AG04450 (cell line): ENCODE measurements around the gene CFAP54. TPM values are rescaled to one million over a fixed set of nuclear protein-coding genes. Genes with fewer than 3 reads are reported as not detected.
A peak's percentile ranks its signal among the peaks of the same experiment; 100 is the strongest.

Source experiments
- CTCF ChIA-PET: fragments of 300-600, 350-600 bp; formaldehyde crosslinking; extraction: SDS; loops from one replicate; lab custom pipeline; 2022; ENCODE audit warnings: antibody characterized with exemption, inconsistent platforms; lab: Charles Lee
- POLR2A ChIA-PET: fragments of 350-600 bp; formaldehyde crosslinking; extraction: SDS; loops from one replicate; lab custom pipeline; 2021; ENCODE audit warnings: antibody characterized with exemption, inconsistent platforms; lab: Yijun Ruan, JAX
- DNase-seq: peaks from one replicate; pipeline ENCODE4 v3.0.0-alpha.2; 2011; ENCODE audit warnings: low read depth, low spot score
- H3K27ac ChIP-seq: one replicate; pipeline ENCODE4 v1.5.1; 2012; ENCODE audit warnings: low read depth, low read length, control low read depth
- H3K27me3 ChIP-seq: one replicate; pipeline ENCODE4 v1.6.0; 2012; ENCODE audit warnings: low read length; ENCODE audit not compliant: control insufficient read depth, insufficient read depth
- H3K4me3 ChIP-seq: 2 replicates; pipeline ENCODE4 v1.5.1; 2011; ENCODE audit warnings: mild to moderate bottlenecking, low read depth, low read length, control low read depth
- H3K9me3 ChIP-seq: 2 replicates; pipeline ENCODE4 v1.5.1; 2012; ENCODE audit warnings: low read length; ENCODE audit not compliant: control insufficient read depth, insufficient read depth
- polyA plus RNA-seq: library from polyadenylated mRNA; depleted of rRNA; stranded (reverse); fragments of >200 nt; gene quantifications from 2 replicates; pipeline ENCODE4 v1.2.3, GENCODE V29; 2011
- TF ChIP-seq, protein P1 (sequence below): IDR thresholded peaks from 2 replicates; pipeline ENCODE4 v1.5.1; 2011; ENCODE audit warnings: low read depth, low read length, control low read depth, inconsistent platforms

CFAP54 gene
- polyA plus RNA-seq, 1 experiment, result 0.82 TPM

DNA sequence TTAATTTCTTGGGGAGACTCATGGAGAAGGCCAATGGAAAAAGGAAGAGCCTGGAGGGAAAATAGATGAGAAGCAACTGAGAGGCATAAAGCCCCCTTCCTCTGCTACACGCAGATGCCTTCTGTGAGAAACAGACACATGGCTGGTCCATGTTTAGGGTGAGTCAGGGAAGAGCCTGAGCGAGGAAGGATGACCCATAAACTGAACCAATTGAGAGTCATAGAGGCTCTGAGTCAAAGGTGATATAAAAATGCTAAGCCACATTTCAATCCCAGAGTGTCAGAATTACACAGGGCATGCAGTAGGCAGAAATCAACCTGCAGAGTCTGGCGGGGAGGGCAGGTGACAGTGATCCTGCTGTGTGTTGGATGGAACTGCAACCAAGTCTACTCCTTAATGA, 387.6 kb downstream of the CFAP54 start:
- peaks cover 2% of the 10 kb centered on the region; the same call in 1 of the 2 replicates for H3K9me3 ChIP-seq
- CTCF ChIA-PET, result no interaction called here
- no peaks in the 10 kb centered on the region for H3K27me3 ChIP-seq
- TF ChIP-seq, protein P1, sequence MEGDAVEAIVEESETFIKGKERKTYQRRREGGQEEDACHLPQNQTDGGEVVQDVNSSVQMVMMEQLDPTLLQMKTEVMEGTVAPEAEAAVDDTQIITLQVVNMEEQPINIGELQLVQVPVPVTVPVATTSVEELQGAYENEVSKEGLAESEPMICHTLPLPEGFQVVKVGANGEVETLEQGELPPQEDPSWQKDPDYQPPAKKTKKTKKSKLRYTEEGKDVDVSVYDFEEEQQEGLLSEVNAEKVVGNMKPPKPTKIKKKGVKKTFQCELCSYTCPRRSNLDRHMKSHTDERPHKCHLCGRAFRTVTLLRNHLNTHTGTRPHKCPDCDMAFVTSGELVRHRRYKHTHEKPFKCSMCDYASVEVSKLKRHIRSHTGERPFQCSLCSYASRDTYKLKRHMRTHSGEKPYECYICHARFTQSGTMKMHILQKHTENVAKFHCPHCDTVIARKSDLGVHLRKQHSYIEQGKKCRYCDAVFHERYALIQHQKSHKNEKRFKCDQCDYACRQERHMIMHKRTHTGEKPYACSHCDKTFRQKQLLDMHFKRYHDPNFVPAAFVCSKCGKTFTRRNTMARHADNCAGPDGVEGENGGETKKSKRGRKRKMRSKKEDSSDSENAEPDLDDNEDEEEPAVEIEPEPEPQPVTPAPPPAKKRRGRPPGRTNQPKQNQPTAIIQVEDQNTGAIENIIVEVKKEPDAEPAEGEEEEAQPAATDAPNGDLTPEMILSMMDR, result no peak
- DNase-seq, result no peak
- POLR2A ChIA-PET, result no interaction called here
- H3K4me3 ChIP-seq, result no peak overlapping the region
- no peak overlapping the region for H3K27ac ChIP-seq

DNA sequence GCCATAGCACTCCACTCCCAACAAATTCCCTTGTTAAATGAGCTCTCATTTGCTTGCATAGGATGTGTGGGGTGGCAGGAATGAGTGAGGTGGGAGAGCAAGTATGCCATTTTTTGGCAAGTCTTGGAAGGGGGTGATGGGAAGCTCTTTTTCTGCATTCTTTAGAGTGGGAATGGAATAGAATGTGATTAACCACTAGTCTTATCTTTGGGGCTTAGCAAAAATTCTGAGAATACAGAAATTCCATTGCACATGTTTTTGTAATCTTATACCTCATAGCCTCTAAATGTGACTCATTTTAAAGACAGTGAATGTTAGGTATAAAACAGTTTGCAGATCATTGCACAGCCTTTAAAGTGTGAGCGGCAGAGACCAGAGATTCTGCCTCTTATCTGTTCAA, 389.3 kb downstream of the CFAP54 start:
- peak; percentile 34 for DNase-seq
- ChIA-PET POLR2A (interaction anchor here (0.6 to 1.2 kb wide), 2 partner anchors 11 to 31 kb away, joined by 3 to 4 read pairs; no protein-coding TSS in a partner anchor), CTCF (no interaction called here)
- H3K27ac ChIP-seq, result peak overlapping the region; percentile 53
- TF ChIP-seq, protein P1, result no peak
- peaks cover 3% of the 10 kb centered on the region; the same call in 1 of the 2 replicates for H3K9me3 ChIP-seq
- H3K27me3 ChIP-seq, result no peaks in the 10 kb centered on the region
- no peak overlapping the region for H3K4me3 ChIP-seq

DNA sequence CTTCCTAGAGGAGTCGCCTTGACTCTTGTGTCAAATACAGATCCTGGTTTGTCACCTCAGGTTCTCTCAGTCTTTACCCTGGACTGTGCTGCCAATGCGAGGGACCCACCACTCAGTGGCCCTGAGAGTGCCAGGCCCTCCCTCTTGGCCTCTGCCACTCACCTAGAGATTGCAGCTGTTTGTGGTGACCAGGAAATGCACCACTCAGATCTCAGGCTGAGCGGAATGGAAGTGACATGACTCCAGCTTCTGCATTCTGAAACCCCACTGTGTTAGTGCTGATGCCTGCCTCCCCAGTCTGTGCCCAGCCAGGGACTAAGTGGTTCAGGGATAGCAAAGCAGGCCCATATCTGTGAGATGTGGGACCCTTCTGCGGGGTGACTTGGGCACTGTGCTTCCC, 389.9 kb downstream of the CFAP54 start:
- Histone ChIP-seq H3K27me3 (no peaks in the 10 kb centered on the region), H3K4me3 (no peak overlapping the region), H3K27ac (peak overlapping the region; percentile 48), H3K9me3 (peaks cover 3% of the 10 kb centered on the region; the same call in 1 of the 2 replicates)
- POLR2A ChIA-PET, result interaction anchor here (1.2 kb wide), 1 partner anchor 10 kb away, joined by 4 read pairs; no protein-coding TSS in a partner anchor
- DNase-seq, result no peak
- TF ChIP-seq, protein P1, result no peak
- CTCF ChIA-PET, result no interaction called here

DNA sequence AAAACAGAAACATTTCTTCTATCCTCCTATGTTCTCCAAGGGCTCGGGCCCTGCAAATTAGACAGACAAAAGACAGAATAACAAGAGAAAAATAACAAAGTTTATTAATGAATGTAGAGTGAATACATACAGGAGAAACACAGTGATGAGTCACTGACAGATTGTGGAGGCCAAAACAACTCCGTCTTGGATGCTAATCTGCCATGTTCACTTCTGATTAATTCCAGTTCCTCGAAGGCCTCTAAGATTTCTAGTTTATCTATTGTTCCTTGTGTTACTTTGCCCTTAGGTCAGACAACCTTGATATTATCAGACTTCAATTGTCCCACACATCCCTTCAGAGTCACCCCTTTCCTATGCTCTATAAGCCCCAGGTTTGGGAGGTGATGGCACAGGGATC, 390.8 kb downstream of the CFAP54 start:
- ChIA-PET CTCF (no interaction called here), POLR2A (no interaction called here)
- H3K4me3 ChIP-seq, result no peak overlapping the region

DNA sequence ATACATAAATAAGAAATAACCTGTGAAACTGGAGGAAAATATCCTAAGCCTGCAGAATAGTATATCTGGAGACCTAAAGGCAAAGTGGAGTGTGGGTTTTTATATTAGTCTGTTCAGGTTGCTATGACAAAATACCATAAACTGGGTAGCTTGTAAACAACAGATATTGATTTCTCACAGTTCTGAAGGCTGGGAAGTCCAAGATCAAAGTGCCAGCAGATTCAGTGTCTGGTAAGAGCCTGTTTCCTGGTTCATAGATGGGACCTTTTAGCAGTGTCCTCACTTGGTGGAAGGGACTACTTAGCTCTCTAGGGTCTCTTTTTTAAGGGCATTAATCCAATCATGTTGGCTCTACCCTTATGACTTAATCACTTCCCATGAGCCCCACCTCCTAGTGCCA, 392.2 kb downstream of the CFAP54 start:
- ChIA-PET POLR2A (no interaction called here), CTCF (no interaction called here)
- Histone ChIP-seq H3K27ac (no peak overlapping the region), H3K9me3 (peaks cover 3% of the 10 kb centered on the region; the same call in 1 of the 2 replicates), H3K27me3 (no peaks in the 10 kb centered on the region), H3K4me3 (no peak overlapping the region)
- TF ChIP-seq, protein P1, result no peak
- no peak for DNase-seq

More for the DNA sequence above, 390.8 kb downstream of the CFAP54 start:
- DNase-seq, result no peak
- no peak overlapping the region for H3K27ac ChIP-seq
- TF ChIP-seq, protein P1, result no peak
- no peaks in the 10 kb centered on the region for H3K27me3 ChIP-seq
- peaks cover 3% of the 10 kb centered on the region; the same call in 1 of the 2 replicates for H3K9me3 ChIP-seq
